ENCODE data around the gene GNMT. TPM values are rescaled to one million over a fixed set of nuclear protein-coding genes. Genes with fewer than 3 reads are reported as not detected.

The GNMT gene
- total RNA-seq, 2 experiments from 2014 or later, result 0.25 to 0.38 TPM

GRCh38 chr6:42963179-42963854, 2.8 kb downstream of the GNMT start:
- ChIA-PET CTCF (interaction anchor here (0.5 to 1.3 kb wide), 3 partner anchors 58 to 369 kb away, joined by 3 to 4 read pairs (median 4); partner anchors contain the start of gene RRP36), POLR2A (interaction anchor here (3.0 kb wide), 1 partner anchor 15 kb away, joined by 12 read pairs; the partner anchor contains the start of gene PEX6)
- Mint-ChIP-seq H3K9me3 (no peaks in the 10 kb centered on the region), H3K4me3 (no peak overlapping the region), H3K36me3 (ENCODE audit: low read depth) (peaks cover 2% of the 10 kb centered on the region), H3K27ac (no peak overlapping the region), H3K4me1 (ENCODE audit: low read depth) (peaks cover 8% of the 10 kb centered on the region), H3K27me3 (no peaks in the 10 kb centered on the region)
- peak; percentile 12 for ATAC-seq
- DNase-seq, result no peak
- TF ChIP-seq, protein P1, sequence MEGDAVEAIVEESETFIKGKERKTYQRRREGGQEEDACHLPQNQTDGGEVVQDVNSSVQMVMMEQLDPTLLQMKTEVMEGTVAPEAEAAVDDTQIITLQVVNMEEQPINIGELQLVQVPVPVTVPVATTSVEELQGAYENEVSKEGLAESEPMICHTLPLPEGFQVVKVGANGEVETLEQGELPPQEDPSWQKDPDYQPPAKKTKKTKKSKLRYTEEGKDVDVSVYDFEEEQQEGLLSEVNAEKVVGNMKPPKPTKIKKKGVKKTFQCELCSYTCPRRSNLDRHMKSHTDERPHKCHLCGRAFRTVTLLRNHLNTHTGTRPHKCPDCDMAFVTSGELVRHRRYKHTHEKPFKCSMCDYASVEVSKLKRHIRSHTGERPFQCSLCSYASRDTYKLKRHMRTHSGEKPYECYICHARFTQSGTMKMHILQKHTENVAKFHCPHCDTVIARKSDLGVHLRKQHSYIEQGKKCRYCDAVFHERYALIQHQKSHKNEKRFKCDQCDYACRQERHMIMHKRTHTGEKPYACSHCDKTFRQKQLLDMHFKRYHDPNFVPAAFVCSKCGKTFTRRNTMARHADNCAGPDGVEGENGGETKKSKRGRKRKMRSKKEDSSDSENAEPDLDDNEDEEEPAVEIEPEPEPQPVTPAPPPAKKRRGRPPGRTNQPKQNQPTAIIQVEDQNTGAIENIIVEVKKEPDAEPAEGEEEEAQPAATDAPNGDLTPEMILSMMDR (IDR thresholded peaks at IDR 0.05), result no peak
- intact Hi-C loops (cut with micrococcal nuclease), result no loop called here

GRCh38 chr6:42963855-42964605, 3.5 kb downstream of the GNMT start:
- Mint-ChIP-seq H3K27ac (no peak overlapping the region), H3K9me3 (no peaks in the 10 kb centered on the region), H3K4me3 (no peak overlapping the region), H3K27me3 (no peaks in the 10 kb centered on the region), H3K36me3 (ENCODE audit: low read depth) (peaks cover 2% of the 10 kb centered on the region), H3K4me1 (ENCODE audit: low read depth) (peaks cover 8% of the 10 kb centered on the region)
- ATAC-seq (peak; percentile 73), DNase-seq (peak; percentile 74)
- ChIA-PET POLR2A (interaction anchor here (0.9 to 3.0 kb wide), 4 partner anchors 11 to 34 kb away, joined by 3 to 12 read pairs (median 4); partner anchors contain the start of genes PEX6 and PPP2R5D), CTCF (interaction anchor here (0.5 to 1.5 kb wide), 6 partner anchors 11 to 370 kb away, joined by 3 to 5 read pairs (median 3); no protein-coding TSS in a partner anchor)
- TF ChIP-seq, protein P1 (IDR thresholded peaks at IDR 0.05), result peak; percentile 21
- intact Hi-C loops (cut with micrococcal nuclease), result no loop called here

DNA sequence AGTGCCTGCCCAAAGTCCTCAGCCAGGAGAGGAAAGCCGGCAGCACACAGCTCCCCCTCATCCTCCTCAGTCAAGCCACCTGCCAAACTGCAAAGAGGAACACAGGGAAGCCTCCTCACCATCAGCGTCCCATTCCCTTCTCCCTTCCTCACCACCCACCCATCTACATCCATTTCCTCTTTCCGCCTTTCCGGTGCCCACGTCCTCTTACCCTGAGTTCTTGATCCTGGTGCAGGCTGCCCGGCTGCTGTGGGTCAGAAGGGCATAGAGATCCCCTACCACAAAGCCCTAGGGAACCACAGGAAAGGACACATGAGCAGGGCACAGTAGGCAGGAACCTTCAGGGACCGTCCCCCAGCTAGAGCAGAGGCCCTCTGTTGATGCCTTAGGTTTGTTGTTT, 6.0 kb downstream of the GNMT start:
- CTCF ChIA-PET, result no interaction called here
- no peak for DNase-seq
- TF ChIP-seq, protein P1 (IDR thresholded peaks at IDR 0.05), result no peak
- POLR2A ChIA-PET, result interaction anchor here (1.4 kb wide), 1 partner anchor 73 kb away, joined by 3 read pairs; no protein-coding TSS in a partner anchor
- H3K9me3 Mint-ChIP-seq, result no peaks in the 10 kb centered on the region
- no peak for ATAC-seq
- peaks cover 2% of the 10 kb centered on the region for H3K36me3 Mint-ChIP-seq (ENCODE audit: low read depth)
- H3K27me3 Mint-ChIP-seq, result no peaks in the 10 kb centered on the region
- intact Hi-C loops (cut with micrococcal nuclease), result no loop called here
- H3K4me3 Mint-ChIP-seq, result no peak overlapping the region
- no peak overlapping the region for H3K27ac Mint-ChIP-seq
- peaks cover 10% of the 10 kb centered on the region for H3K4me1 Mint-ChIP-seq (ENCODE audit: low read depth)

GRCh38 chr6:42967228-42967627, 6.7 kb downstream of the GNMT start:
- intact Hi-C loops (cut with micrococcal nuclease), result no loop called here
- Mint-ChIP-seq H3K9me3 (no peaks in the 10 kb centered on the region), H3K27ac (no peak overlapping the region), H3K27me3 (no peaks in the 10 kb centered on the region), H3K4me3 (no peak overlapping the region), H3K36me3 (ENCODE audit: low read depth) (peaks cover 2% of the 10 kb centered on the region), H3K4me1 (ENCODE audit: low read depth) (peaks cover 12% of the 10 kb centered on the region)
- DNase-seq (no peak), ATAC-seq (no peak)
- TF ChIP-seq, protein P1 (IDR thresholded peaks at IDR 0.05), result no peak
- CTCF ChIA-PET, result no interaction called here
- POLR2A ChIA-PET, result no interaction called here
